Measurements from ENCODE around the gene TANGO6.

DNA sequence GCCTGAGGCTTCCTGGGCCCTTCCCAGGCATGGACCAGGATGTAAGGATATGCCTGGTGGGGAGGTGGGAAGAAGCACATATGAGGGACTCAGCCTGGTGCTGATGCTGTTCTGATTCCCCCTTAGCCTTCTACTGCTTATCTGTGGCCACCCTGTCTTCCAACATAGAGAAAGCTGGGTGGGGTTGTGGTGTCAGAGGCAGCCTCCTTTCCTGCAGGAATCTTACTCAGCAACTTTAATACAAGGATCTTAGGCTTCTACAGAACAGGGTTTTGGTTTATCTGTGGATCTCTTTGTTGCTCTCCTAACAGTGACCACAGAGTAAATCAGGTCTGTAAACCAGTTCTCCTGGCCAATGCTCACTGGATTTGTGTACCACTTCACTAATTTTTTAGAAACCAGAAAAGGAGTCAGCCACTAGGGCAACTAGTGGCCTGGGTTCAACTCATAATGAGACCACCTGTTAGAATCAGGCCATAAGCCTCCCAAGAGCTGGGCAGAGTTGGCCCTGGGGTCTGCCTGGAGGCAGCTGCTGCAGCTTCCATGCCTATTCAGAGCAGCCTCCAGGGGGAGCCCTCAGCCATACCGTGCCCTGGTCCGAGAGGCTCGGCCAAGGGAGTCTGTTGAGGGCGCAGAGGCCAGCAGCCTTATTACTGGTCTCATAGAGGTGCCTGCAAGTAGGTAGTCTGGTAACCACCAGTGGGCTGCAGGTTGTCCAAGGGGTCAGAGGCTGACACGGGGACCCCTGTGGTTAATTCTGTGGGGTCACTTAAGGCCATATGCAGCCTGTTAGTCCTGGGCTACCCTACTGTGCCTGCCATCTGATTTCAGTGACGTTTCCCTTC lies 269.2 kb downstream of the TANGO6 start:
- TF ChIP-seq, protein P1, sequence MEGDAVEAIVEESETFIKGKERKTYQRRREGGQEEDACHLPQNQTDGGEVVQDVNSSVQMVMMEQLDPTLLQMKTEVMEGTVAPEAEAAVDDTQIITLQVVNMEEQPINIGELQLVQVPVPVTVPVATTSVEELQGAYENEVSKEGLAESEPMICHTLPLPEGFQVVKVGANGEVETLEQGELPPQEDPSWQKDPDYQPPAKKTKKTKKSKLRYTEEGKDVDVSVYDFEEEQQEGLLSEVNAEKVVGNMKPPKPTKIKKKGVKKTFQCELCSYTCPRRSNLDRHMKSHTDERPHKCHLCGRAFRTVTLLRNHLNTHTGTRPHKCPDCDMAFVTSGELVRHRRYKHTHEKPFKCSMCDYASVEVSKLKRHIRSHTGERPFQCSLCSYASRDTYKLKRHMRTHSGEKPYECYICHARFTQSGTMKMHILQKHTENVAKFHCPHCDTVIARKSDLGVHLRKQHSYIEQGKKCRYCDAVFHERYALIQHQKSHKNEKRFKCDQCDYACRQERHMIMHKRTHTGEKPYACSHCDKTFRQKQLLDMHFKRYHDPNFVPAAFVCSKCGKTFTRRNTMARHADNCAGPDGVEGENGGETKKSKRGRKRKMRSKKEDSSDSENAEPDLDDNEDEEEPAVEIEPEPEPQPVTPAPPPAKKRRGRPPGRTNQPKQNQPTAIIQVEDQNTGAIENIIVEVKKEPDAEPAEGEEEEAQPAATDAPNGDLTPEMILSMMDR (IDR thresholded peaks at IDR 0.05) = peak; percentile 59 to 87 (median 84)
- no peak for TF ChIP-seq POLR2A (IDR thresholded peaks at IDR 0.05)
